SK-N-SH (cell line): ENCODE measurements around the gene CDC42BPG. TPM values are rescaled to one million over a fixed set of nuclear protein-coding genes. Genes with fewer than 3 reads are reported as not detected.

Source experiments
- CTCF ChIA-PET: fragments of 300-600, 350-600 bp; formaldehyde crosslinking; extraction: SDS; loops from one replicate; lab custom pipeline; 2021; lab: Yijun Ruan, JAX
- POLR2A ChIA-PET: fragments of 350-600 bp; sonication (Branson Sonifier 250); formaldehyde crosslinking; extraction: SDS; loops from one replicate; lab custom pipeline; 2020; ENCODE audit warnings: antibody characterized with exemption, inconsistent platforms; lab: Yijun Ruan, JAX
- DNase-seq: peaks from one replicate; pipeline ENCODE4 v3.0.0; 2012
- H2AFZ ChIP-seq: fragments of 200-600 bp; sonication (generic); 2 replicates; pipeline ENCODE4 v1.8.1; 2016; ENCODE audit warnings: antibody characterized with exemption, mild to moderate bottlenecking, low read depth
- H3F3A ChIP-seq: fragments of 200-600 bp; sonication (generic); replicated peaks from 2 replicates; pipeline ENCODE3; 2016; ENCODE audit warnings: antibody characterized with exemption, mild to moderate bottlenecking; ENCODE audit not compliant: insufficient read depth
- H3K27ac ChIP-seq, 2 experiments: fragments of 200-500 bp in 1 of 2; fragments of 200-600 bp in 1 of 2; sonication (Bioruptor generic) in 1 of 2; sonication (generic), shearing (Covaris generic) in 1 of 2; 2 replicates each; pipeline versions ENCODE4 v1.5.1 to v1.6.1; 2014 to 2016; ENCODE audit warnings: low read depth in 2 of 2, inconsistent platforms in 1 of 2, low read length in 1 of 2, mild to moderate bottlenecking in 1 of 2, mixed read lengths in 1 of 2
- H3K27me3 ChIP-seq: fragments of 200-600 bp; sonication (generic), shearing (Covaris generic); 2 replicates; pipeline ENCODE4 v1.6.1; 2016; ENCODE audit warnings: mixed run types; ENCODE audit not compliant: insufficient read depth
- H3K36me3 ChIP-seq, 2 experiments: fragments of 200-500 bp in 1 of 2; fragments of 200-600 bp in 1 of 2; sonication (Bioruptor generic) in 1 of 2; sonication (generic) in 1 of 2; replicated peaks in 1 of 2; 2 replicates each; pipeline versions ENCODE3 to v1.5.1; 2014 to 2016; ENCODE audit warnings: low read length in 1 of 2, mild to moderate bottlenecking in 1 of 2; ENCODE audit not compliant: insufficient read depth in 2 of 2, control insufficient read depth in 1 of 2
- H3K4me1 ChIP-seq, 2 experiments: fragments of 200-500 bp in 1 of 2; fragments of 200-600 bp in 1 of 2; sonication (Bioruptor generic) in 1 of 2; sonication (generic), shearing (Covaris generic) in 1 of 2; 2 replicates each; pipeline versions ENCODE4 v1.5.1 to v1.6.1; 2014 to 2016; ENCODE audit warnings: low read depth in 1 of 2, low read length in 1 of 2, mixed run types in 1 of 2; ENCODE audit not compliant: insufficient read depth in 2 of 2, control insufficient read depth in 1 of 2
- H3K4me2 ChIP-seq: fragments of 200-600 bp; sonication (generic), shearing (Covaris generic); 2 replicates; pipeline ENCODE4 v1.6.1; 2017; ENCODE audit warnings: mixed run types
- H3K4me3 ChIP-seq, 2 experiments: fragments of 200-500 bp in 1 of 2; fragments of 200-600 bp in 1 of 2; sonication (Bioruptor generic) in 1 of 2; sonication (generic), shearing (Covaris generic) in 1 of 2; 2 replicates each; pipeline versions ENCODE4 v1.5.1 to v1.8.1; 2014 to 2016; ENCODE audit warnings: low read depth in 2 of 2, inconsistent platforms in 1 of 2, low read length in 1 of 2, mild to moderate bottlenecking in 1 of 2, mixed read lengths in 1 of 2, moderate library complexity in 1 of 2
- H3K79me2 ChIP-seq: fragments of 200-600 bp; sonication (generic); 2 replicates; pipeline ENCODE4 v1.8.1; 2017; ENCODE audit warnings: mild to moderate bottlenecking; ENCODE audit not compliant: insufficient read depth
- H3K9ac ChIP-seq: fragments of 200-600 bp; sonication (generic); 2 replicates; pipeline ENCODE4 v1.6.1; 2017; ENCODE audit warnings: mixed run types
- H3K9me2 ChIP-seq: fragments of 200-600 bp; sonication (generic); 2 replicates; pipeline ENCODE4 v1.6.1; 2017; ENCODE audit warnings: mixed run types
- H3K9me3 ChIP-seq: fragments of 200-600 bp; sonication (generic); 2 replicates; pipeline ENCODE4 v1.6.1; 2017; ENCODE audit warnings: mixed run types, mild to moderate bottlenecking, moderate library complexity
- H4K20me1 ChIP-seq: fragments of 200-600 bp; sonication (generic); 2 replicates; pipeline ENCODE4 v1.6.1; 2017; ENCODE audit warnings: mild to moderate bottlenecking, mixed run types; ENCODE audit not compliant: insufficient read depth
- EZH2phosphoT487 ChIP-seq: fragments of 200-600 bp; sonication (generic); IDR thresholded peaks from 2 replicates; pipeline ENCODE4 v1.6.1; 2017; ENCODE audit warnings: low read depth, mixed run types, mild to moderate bottlenecking, antibody characterized with exemption, moderate library complexity, borderline replicate concordance
- GATA2 ChIP-seq: sonication (generic); formaldehyde crosslinking; IDR thresholded peaks from 2 replicates; pipeline ENCODE4 v1.5.0; 2020; ENCODE audit warnings: mild to moderate bottlenecking, missing genetic modification reagents
- RAD21 ChIP-seq: IDR thresholded peaks from 2 replicates; pipeline ENCODE4 v1.6.1; 2012; ENCODE audit warnings: mild to moderate bottlenecking, low read length
- RFX5 ChIP-seq: IDR thresholded peaks from 2 replicates; pipeline ENCODE4 v1.6.1; 2012; ENCODE audit warnings: mild to moderate bottlenecking, improper control_type of control experiment, low read length
- TEAD4 ChIP-seq: IDR thresholded peaks from 2 replicates; pipeline ENCODE4 v1.4.0; 2012; ENCODE audit warnings: mild to moderate bottlenecking, borderline replicate concordance; ENCODE audit not compliant: insufficient read depth
- WGBS: methylation state at CpG from one replicate; pipeline ENCODE4 v1.1.6; 2017; ENCODE audit warnings: low lambda C conversion rate; 5-methylcytosine and 5-hydroxymethylcytosine counted together
- polyA plus RNA-seq, 3 experiments: library from polyadenylated mRNA; depleted of rRNA; stranded (reverse); fragments of >200 nt; gene quantifications; 2 replicates each; pipeline ENCODE4 v1.2.3, GENCODE V29; 2012
- TF ChIP-seq, protein P1 (sequence below): fragments of 200-600 bp; sonication (generic); IDR thresholded peaks from 2 replicates; pipeline ENCODE4 v1.6.1; 2017; ENCODE audit warnings: antibody characterized with exemption, mild to moderate bottlenecking, moderate library complexity
- TF ChIP-seq, protein P2 (sequence below): fragments of 150-350 bp; IDR thresholded peaks from 2 replicates; pipeline ENCODE4 v1.6.1; 2016; ENCODE audit warnings: mild to moderate bottlenecking, low read depth, low read length
- TF ChIP-seq, protein P3 (sequence below): IDR thresholded peaks from 2 replicates; pipeline ENCODE4 v1.4.0; 2012; ENCODE audit warnings: low read depth, borderline replicate concordance
- TF ChIP-seq, protein P4 (sequence below): IDR thresholded peaks from 2 replicates; pipeline ENCODE4 v1.4.0; 2012; ENCODE audit warnings: low read depth, borderline replicate concordance
- TF ChIP-seq, protein P5 (sequence below): fragments of 150-350 bp; IDR thresholded peaks from 2 replicates; pipeline ENCODE4 v1.6.1; 2017; ENCODE audit warnings: antibody characterized with exemption, low read length, low read depth, borderline replicate concordance
- TF ChIP-seq, protein P6 (sequence below): IDR thresholded peaks from 2 replicates; pipeline ENCODE4; 2012

Gene CDC42BPG
- polyA plus RNA-seq, 1 of the 3 experiments (the other 2 are of a cell fraction): 0.33 TPM

DNA sequence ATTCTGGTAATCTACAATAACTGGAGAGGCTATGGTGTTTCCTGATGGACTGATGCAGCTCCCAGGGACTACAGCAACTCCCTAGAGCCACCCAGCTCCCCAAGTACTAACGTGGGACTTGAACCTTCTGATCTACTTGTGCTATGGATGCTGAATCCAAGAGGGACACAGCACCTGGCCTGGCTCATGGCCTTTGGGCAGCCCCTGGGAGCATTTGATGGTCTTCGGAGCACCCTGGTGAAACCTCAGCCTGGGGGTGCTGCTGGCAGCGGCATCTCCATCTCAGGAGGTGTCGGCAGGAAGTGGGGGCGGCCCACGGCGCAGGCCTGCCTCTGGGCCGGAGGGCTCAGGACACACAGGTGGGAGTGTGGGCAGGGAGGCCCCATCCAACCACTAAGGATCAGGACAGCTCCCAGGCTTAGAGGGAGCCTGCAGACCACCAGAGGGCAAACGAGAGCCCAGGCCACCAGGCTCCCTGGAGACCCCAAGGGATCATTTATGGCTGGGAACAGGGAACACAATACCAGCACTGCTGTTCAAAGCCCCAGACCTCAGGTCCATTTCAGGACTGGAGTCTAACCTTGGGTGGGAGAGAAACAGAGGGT is 25.2 kb upstream of the CDC42BPG start:
- Histone ChIP-seq H3K4me2 (peak overlapping the region; percentile 68), H3K79me2 (peaks cover 95% of the 10 kb centered on the region), H3F3A (peaks cover 17% of the 10 kb centered on the region), H4K20me1 (peaks cover 86% of the 10 kb centered on the region), H3K9me3 (no peaks in the 10 kb centered on the region), H3K9ac (peak overlapping the region; percentile 27; the same call in 1 of the 2 replicates), H2AFZ (no peak overlapping the region)
- POLR2A ChIA-PET: no interaction called here
- CTCF ChIA-PET: interaction anchor here (0.6 to 3.8 kb wide), 8 partner anchors 8 to 242 kb away, joined by 3 to 34 read pairs (median 3); partner anchors contain the start of gene TM7SF2
- TF ChIP-seq, protein P1, sequence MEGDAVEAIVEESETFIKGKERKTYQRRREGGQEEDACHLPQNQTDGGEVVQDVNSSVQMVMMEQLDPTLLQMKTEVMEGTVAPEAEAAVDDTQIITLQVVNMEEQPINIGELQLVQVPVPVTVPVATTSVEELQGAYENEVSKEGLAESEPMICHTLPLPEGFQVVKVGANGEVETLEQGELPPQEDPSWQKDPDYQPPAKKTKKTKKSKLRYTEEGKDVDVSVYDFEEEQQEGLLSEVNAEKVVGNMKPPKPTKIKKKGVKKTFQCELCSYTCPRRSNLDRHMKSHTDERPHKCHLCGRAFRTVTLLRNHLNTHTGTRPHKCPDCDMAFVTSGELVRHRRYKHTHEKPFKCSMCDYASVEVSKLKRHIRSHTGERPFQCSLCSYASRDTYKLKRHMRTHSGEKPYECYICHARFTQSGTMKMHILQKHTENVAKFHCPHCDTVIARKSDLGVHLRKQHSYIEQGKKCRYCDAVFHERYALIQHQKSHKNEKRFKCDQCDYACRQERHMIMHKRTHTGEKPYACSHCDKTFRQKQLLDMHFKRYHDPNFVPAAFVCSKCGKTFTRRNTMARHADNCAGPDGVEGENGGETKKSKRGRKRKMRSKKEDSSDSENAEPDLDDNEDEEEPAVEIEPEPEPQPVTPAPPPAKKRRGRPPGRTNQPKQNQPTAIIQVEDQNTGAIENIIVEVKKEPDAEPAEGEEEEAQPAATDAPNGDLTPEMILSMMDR: peak; percentile 37
- 0 out of 2 replicates have a peak, but pooled peaks have one; percentile 6 for TF ChIP-seq RAD21
- TF ChIP-seq, protein P2, sequence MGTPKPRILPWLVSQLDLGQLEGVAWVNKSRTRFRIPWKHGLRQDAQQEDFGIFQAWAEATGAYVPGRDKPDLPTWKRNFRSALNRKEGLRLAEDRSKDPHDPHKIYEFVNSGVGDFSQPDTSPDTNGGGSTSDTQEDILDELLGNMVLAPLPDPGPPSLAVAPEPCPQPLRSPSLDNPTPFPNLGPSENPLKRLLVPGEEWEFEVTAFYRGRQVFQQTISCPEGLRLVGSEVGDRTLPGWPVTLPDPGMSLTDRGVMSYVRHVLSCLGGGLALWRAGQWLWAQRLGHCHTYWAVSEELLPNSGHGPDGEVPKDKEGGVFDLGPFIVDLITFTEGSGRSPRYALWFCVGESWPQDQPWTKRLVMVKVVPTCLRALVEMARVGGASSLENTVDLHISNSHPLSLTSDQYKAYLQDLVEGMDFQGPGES: no peak
- TF ChIP-seq, protein P3, sequence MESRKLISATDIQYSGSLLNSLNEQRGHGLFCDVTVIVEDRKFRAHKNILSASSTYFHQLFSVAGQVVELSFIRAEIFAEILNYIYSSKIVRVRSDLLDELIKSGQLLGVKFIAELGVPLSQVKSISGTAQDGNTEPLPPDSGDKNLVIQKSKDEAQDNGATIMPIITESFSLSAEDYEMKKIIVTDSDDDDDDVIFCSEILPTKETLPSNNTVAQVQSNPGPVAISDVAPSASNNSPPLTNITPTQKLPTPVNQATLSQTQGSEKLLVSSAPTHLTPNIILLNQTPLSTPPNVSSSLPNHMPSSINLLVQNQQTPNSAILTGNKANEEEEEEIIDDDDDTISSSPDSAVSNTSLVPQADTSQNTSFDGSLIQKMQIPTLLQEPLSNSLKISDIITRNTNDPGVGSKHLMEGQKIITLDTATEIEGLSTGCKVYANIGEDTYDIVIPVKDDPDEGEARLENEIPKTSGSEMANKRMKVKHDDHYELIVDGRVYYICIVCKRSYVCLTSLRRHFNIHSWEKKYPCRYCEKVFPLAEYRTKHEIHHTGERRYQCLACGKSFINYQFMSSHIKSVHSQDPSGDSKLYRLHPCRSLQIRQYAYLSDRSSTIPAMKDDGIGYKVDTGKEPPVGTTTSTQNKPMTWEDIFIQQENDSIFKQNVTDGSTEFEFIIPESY: no peak
- TF ChIP-seq, all 33 proteins: peak for 2
- Histone ChIP-seq H3K27me3 (no peaks in the 10 kb centered on the region), H3K27ac (peak overlapping the region in 1 of 2 experiments; percentile 58; a peak in 2 of 4 replicates), H3K4me3 (peak overlapping the region in 1 of 2 experiments; percentile 13; a peak in 1 of 4 replicates), H3K36me3 (peaks cover 27 to 30% of the 10 kb centered on the region in 2 experiments), H3K9me2 (no peaks in the 10 kb centered on the region), H3K4me1 (peaks cover 2 to 28% of the 10 kb centered on the region in 2 experiments; a peak in 3 of 4 replicates)
- DNase-seq: no peak
- 87% methylated on average over 2 of the region's 9 CpGs for WGBS

DNA sequence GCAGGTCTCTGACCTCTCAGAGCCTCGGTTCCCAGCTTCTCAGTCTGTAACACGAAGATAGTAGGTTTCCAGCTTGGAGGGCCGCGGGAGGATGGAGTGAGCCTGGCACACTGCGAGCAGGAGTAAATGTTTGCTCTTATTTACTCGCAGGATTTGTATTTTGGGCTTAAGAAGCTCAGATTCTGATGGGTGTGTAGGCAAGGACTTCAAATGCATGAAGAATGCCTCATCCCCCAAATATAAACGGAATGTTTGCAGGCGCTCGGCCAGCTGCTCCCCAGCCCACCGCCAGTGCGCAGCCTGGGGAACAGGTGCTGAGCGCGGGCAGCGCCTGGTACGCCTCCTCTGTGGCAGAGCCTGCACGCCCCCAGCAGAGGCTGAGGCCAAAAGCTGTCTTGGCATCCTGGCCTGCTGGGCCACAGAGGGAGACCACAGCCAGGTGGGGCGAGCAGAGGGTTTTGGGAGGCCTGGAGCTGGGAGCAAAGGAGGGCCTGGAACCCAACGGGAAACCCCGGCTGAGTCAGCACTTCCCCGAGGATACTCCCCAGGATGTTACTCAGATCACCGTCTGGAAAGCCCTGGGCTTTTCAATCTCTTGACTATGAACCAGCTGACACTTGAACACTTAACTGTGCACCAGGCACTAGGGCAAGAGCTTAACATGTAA is 24.6 kb upstream of the CDC42BPG start:
- peak overlapping the region in 1 of 2 experiments; percentile 13; a peak in 1 of 4 replicates for H3K4me3 ChIP-seq
- peaks cover 17% of the 10 kb centered on the region for H3F3A ChIP-seq
- no peaks in the 10 kb centered on the region for H3K9me3 ChIP-seq
- H3K9ac ChIP-seq: peak overlapping the region; percentile 27; the same call in 1 of the 2 replicates
- ChIA-PET POLR2A (no interaction called here), CTCF (interaction anchor here (0.6 to 3.8 kb wide), 8 partner anchors 9 to 243 kb away, joined by 3 to 34 read pairs (median 3); partner anchors contain the start of gene TM7SF2)
- H3K36me3 ChIP-seq: peaks cover 22 to 24% of the 10 kb centered on the region in 2 experiments
- H2AFZ ChIP-seq: no peak overlapping the region
- H3K79me2 ChIP-seq: peaks cover 95% of the 10 kb centered on the region
- peaks cover 6 to 28% of the 10 kb centered on the region in 2 experiments; a peak in 3 of 4 replicates for H3K4me1 ChIP-seq
- peaks cover 86% of the 10 kb centered on the region for H4K20me1 ChIP-seq
- WGBS: 57% methylated on average over 16 of the region's 21 CpGs
- no peaks in the 10 kb centered on the region for H3K27me3 ChIP-seq
- H3K27ac ChIP-seq: peak overlapping the region in 1 of 2 experiments; percentile 58; a peak in 2 of 4 replicates
- no peak for DNase-seq
- no peaks in the 10 kb centered on the region for H3K9me2 ChIP-seq
- peak overlapping the region; percentile 68 for H3K4me2 ChIP-seq
- TF ChIP-seq GATA2 (CRISPR knock-in tag): no peak
- TF ChIP-seq RAD21: no peak
- peak; percentile 66 for TF ChIP-seq TEAD4
- no peak for TF ChIP-seq RFX5
- TF ChIP-seq, protein P4, sequence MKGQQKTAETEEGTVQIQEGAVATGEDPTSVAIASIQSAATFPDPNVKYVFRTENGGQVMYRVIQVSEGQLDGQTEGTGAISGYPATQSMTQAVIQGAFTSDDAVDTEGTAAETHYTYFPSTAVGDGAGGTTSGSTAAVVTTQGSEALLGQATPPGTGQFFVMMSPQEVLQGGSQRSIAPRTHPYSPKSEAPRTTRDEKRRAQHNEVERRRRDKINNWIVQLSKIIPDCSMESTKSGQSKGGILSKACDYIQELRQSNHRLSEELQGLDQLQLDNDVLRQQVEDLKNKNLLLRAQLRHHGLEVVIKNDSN: no peak
- TF ChIP-seq, protein P3: peak; percentile 74; the same call in 1 of the 2 replicates
- no peak for TF ChIP-seq EZH2phosphoT487
- TF ChIP-seq, protein P5, sequence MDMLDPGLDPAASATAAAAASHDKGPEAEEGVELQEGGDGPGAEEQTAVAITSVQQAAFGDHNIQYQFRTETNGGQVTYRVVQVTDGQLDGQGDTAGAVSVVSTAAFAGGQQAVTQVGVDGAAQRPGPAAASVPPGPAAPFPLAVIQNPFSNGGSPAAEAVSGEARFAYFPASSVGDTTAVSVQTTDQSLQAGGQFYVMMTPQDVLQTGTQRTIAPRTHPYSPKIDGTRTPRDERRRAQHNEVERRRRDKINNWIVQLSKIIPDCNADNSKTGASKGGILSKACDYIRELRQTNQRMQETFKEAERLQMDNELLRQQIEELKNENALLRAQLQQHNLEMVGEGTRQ: no peak
- TF ChIP-seq, protein P6, sequence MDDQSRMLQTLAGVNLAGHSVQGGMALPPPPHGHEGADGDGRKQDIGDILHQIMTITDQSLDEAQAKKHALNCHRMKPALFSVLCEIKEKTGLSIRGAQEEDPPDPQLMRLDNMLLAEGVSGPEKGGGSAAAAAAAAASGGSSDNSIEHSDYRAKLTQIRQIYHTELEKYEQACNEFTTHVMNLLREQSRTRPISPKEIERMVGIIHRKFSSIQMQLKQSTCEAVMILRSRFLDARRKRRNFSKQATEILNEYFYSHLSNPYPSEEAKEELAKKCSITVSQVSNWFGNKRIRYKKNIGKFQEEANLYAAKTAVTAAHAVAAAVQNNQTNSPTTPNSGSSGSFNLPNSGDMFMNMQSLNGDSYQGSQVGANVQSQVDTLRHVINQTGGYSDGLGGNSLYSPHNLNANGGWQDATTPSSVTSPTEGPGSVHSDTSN: no peak; the same call in none of the 2 replicates
